Measurements from ENCODE around the gene GNAI3.

GRCh38 chr1:109586055-109586454 is 37.6 kb downstream of the GNAI3 start:
- TF ChIP-seq CTCF (IDR thresholded peaks at IDR 0.05) (no peak), EP300 (IDR thresholded peaks at IDR 0.05) (no peak), POLR2A (IDR thresholded peaks at IDR 0.05; ENCODE audit: low read depth) (no peak)

Data from esophagus muscularis mucosa (tissue), 4 donors.